ENCODE data around the gene ZAR1L. TPM values are rescaled to one million over a fixed set of nuclear protein-coding genes. Genes with fewer than 3 reads are reported as not detected.
A peak's percentile ranks its signal among the peaks of the same experiment; 100 is the strongest.

ZAR1L gene
- total and polyA plus RNA-seq, 12 donors = not detected

GRCh38 chr13:32278426-32278825 is 36.7 kb downstream of the ZAR1L start:
- WGBS, 2 donors = 97 to 98% methylated on average over 3 of the region's 3 CpGs
- Histone ChIP-seq H3K9me3 (no peaks in the 10 kb centered on the region), H3K27me3 (no peaks in the 10 kb centered on the region), H3K4me3 (no peak overlapping the region), H3K36me3 (peaks cover 0 to 100% (median 73%) of the 10 kb centered on the region in 9 donors), H3K4me1 (peaks cover 0 to 18% (median 0%) of the 10 kb centered on the region in 9 donors), H3K27ac (peak overlapping the region in 1 of 10 donors; percentile 53)
- intact Hi-C loops (cut with DNase I) = no loop called here
- ATAC-seq (no peak), DNase-seq (no peak)
- TF ChIP-seq CTCF (IDR thresholded peaks at IDR 0.05) = no peak

- Histone ChIP-seq H3K4me1 (peaks cover 0 to 17% (median 0%) of the 10 kb centered on the region in 9 donors), H3K9me3 (no peaks in the 10 kb centered on the region), H3K4me3 (no peak overlapping the region), H3K36me3 (peaks cover 0 to 100% (median 75%) of the 10 kb centered on the region in 9 donors), H3K27ac (peak overlapping the region in 1 of 10 donors; percentile 53), H3K27me3 (no peaks in the 10 kb centered on the region)
- 45 to 100% methylated on average over 1 of the region's 1 CpG for WGBS, 2 donors
- no peak for ATAC-seq
- DNase-seq = no peak
- intact Hi-C loops (cut with DNase I) = no loop called here
- no peak for TF ChIP-seq CTCF (IDR thresholded peaks at IDR 0.05)
Observed at GRCh38 chr13:32277839-32278238, 37.3 kb downstream of the ZAR1L start.

GRCh38 chr13:32272021-32272683 is 43.0 kb downstream of the ZAR1L start:
- peak overlapping the region in 2 of 10 donors; percentile 49 to 54 for H3K27ac ChIP-seq
- peak in 2 of 8 donors; percentile 33 to 53 for ATAC-seq
- 68 to 80% methylated on average over 4 of the region's 4 CpGs for WGBS, 2 donors

GRCh38 chr13:32267836-32268439 is 47.2 kb downstream of the ZAR1L start:
- Histone ChIP-seq H3K36me3 (peaks cover 5 to 99% (median 43%) of the 10 kb centered on the region in 9 donors), H3K27me3 (no peaks in the 10 kb centered on the region), H3K4me1 (peaks cover 5 to 54% (median 33%) of the 10 kb centered on the region in 9 donors), H3K27ac (peak overlapping the region in 1 of 10 donors; percentile 92), H3K4me3 (no peak overlapping the region), H3K9me3 (no peaks in the 10 kb centered on the region)
- WGBS, 2 donors = 90 to 93% methylated on average over 7 of the region's 7 CpGs
- intact Hi-C loops (cut with DNase I) = no loop called here
- DNase-seq = no peak
- peak; percentile 20 to 61 (median 47) for TF ChIP-seq CTCF (IDR thresholded peaks at IDR 0.05)
- no peak for ATAC-seq

More at GRCh38 chr13:32272021-32272683, 43.0 kb downstream of the ZAR1L start:
- Histone ChIP-seq H3K4me1 (peaks cover 0 to 19% (median 4%) of the 10 kb centered on the region in 9 donors), H3K4me3 (no peak overlapping the region), H3K36me3 (peaks cover 5 to 100% (median 52%) of the 10 kb centered on the region in 9 donors), H3K9me3 (no peaks in the 10 kb centered on the region), H3K27me3 (no peaks in the 10 kb centered on the region)
- intact Hi-C loops (cut with DNase I) = no loop called here
- no peak for TF ChIP-seq CTCF (IDR thresholded peaks at IDR 0.05)
- no peak for DNase-seq

All from heart right ventricle (tissue), 16 donors.